ENCODE data around the gene DCUN1D4.
"Not testable (repeated sequence)": the region's sequence is repeated elsewhere in the genome, so short reads cannot be mapped to it uniquely, and the experiment has no call there.

Gene DCUN1D4

DNA sequence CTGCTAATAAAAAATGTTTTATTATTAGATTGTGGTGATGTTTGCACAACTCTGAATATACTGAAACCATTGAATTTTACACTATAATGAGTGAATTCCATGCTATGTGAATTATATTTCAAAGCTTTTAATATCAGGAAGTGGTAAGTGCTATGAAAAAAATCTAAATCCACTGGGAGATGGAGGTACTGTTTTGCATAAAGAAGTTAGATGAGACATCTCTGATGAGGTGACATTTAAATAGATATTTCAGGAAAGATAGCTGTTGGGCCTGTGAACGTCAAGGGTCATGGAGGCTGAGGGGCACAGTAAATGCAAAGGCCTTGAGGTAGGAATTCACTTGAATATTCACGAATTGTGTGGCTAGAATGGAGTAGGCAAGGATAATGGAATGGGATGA, 12.3 kb downstream of the DCUN1D4 start:
- no peak for DNase-seq (ENCODE audit: low read depth)

DNA sequence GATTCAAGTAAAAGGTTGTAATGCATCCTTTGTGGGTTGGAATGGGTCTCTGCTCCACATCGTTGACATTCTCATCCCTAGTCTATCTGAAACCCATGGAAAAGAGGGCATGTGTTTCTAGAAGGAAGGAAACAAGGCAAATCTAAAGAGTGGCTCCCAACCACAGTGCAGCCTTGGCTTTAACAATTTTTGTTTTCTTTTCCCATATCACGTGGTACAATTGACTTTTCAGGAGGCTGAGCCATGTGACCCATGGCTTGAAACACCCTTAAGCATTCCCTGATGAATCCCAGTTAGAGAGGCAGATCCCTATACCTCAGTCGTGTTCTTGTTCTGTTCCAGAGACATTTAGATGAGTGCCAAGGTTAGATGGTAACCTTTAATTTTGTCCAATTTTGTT, 12.8 kb downstream of the DCUN1D4 start:
- DNase-seq (ENCODE audit: low read depth): no peak

DNA sequence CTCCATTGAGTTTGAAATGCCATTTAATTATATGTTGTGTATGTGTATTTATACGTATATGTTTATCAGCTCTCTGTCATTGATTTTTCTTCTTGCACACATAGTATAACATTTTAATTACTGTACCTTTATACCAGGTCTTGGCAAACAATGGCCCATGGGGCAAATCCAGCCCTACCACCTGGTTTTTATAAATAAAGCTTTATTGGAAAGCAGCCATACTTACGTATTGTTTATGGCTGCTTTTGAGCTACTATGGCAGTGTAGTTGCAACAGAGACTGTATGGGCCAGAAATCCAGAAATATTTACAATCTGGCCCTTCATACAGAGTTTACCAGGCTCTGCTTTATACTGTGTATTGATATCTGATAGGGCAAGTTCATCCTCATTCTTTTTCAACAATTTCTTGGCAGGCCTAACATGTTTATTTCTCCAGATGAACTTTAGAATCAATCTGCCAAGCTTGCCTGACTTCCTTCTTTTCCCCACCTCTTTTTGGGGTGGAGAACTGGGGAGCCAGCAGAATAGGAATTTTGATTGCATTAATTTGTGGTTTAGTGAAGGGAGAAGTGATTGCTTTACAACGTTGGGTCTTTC, 15.8 kb downstream of the DCUN1D4 start:
- DNase-seq (ENCODE audit: low read depth): no peak

DNA sequence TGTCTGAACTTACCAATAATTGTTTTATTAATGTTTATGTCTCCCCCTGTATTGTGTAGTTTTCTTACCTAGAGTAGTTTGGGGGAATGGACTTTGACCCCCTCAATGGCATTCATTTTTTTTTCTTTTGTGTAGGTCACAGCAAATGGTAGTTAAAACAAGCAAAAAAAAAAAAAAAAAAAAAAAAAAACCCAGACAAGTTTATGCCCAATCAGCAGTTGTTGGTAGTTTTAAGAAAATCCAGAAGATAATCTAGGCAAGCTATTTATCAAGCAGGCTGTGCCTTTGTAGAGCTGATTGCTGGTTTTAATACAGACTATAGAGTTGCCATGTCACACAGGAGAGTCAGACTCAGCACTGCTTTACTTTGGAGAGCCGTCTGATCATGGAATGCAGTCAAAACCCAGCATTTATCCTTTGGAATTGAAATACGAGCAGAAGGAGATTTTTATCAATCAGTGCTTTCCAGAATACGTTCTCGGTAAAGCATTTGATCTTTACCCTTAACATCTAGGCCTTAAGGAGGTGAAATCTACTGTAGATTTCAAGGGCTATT, 16.6 kb downstream of the DCUN1D4 start:
- DNase-seq (ENCODE audit: low read depth): no peak

DNA sequence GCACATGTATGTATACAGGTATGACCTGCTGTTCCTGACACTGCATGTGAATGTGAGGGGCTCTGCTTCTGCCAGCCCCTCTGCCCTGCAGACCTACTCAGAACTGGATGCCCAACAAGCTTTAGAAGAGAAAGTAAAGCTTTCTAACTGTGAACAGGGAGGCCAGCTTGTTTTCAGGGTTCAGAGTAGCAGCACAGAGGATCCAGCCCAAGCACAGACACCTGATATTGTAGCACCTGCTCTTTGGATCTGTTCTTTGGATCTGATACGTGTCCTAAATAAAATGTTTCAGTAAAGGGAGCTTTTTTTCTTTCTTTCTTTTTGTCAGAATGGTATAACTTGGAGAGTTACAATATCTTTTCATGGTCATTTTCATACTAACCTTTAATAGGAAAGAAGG, 19.2 kb downstream of the DCUN1D4 start:
- DNase-seq (ENCODE audit: low read depth): no peak

DNA sequence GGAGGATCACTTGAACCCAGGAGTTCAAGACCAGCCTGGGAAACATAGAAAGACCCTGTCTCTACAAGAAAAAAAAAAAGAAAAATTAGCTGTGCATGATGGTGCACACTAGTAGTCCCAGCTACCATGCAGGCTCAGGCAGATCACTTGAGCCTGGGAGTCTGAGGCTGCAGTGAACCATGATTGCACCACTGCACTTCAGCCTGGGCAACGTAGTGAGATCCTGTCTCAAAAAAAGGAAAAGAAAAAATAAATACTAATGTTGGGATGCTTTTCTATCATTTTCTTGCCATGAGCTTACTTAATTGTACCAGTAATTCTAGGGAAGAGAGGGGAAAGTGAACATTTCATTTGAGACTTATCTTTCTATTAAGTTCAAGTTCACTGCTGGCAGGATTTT, 19.8 kb downstream of the DCUN1D4 start:
- DNase-seq (ENCODE audit: low read depth): no peak

DNA sequence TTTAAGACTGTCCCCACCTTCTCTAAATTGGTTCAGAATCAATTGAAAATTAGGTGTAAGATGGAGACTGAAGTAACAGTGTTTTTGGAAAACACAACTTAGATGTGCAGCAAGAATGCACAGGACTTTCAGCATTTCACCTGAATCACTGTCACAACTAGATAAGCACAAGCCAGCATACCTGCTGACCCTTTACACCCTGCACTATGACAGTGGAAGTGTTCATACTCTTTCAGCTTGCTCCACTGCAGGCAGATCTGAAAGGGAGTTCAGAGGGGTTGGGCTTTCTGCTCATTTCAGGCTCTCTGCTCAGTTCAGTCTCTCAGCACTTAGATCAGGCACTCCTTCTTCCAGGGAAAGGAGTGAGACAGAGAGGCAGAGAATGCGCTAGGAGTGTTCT, 22.8 kb downstream of the DCUN1D4 start:
- no peak for DNase-seq (ENCODE audit: low read depth)

DNA sequence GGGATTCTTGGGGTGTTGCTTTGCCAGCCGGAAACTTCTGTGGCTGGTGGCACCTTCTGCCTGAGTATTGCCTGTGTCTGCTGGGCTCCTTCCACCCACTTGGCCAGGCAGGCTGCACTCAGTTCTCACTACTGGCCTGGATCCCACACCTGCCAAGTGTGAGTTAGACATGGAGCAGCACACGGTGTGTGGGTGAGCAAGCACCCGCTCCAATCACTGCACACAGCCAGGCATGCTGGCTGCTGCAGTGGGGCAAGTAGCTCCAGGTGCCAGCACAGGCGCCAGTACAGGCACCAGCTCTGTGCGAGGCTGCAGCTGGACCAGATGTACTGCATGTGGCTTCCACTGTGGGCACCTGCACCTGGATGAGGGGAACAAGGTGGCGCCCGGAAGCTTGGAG, 23.9 kb downstream of the DCUN1D4 start:
- DNase-seq (ENCODE audit: low read depth): no peak

DNA sequence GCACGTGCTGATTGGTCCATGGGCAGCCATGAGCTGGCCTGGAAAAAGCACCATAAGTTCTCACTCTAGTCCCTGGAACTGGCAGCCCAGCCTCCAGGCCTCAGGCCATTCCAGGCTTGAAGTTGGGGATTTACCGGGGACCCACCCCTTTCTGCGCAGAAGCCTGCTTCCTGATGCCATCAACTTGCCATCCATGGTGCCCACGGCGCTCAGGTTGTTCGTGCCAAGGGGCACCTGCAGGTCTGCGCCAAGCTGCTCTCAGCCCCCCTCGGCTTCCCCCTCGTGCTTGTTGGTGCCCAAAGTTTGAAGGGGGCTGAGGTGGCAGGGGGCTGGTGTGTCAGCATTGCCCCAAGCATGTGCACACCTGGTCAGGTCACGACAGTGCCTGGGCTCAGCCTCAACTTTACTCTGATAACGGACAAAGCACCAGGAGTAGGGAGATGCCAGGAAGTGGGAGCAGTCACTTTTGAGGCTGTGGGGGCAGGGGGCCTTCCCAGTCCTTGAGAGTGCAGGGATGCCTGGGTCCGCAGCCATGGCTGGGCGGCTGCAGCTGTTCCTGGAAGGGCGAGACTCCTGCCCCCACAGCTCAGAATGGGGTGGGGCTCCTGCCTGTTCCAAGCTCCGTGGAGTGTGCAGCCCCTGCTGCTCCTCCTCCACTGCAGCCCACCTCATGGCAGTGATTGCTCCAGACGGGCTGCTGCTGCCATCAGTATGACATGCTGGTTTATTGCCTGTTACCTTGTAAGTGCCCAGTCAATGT, 24.9 kb downstream of the DCUN1D4 start:
- no peak for DNase-seq (ENCODE audit: low read depth)

DNA sequence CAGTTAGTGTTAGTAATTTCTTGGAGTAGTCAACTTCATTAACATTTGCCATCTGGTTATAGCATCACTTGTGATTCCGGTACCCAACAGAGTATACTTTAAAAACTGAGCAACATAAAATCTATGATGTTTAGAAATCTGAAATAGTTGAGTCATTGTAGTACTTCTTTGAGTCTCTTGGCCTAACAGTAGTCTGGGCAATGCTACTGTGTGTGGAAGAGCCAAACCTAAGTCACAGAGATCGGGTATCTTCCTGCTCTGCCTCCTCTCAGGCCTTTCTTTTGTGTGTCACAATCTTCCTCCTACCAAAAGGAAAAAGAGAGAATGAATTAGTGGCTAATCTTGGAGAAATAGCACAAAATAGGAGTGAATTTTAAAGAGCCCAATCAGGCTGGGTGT, 25.5 kb downstream of the DCUN1D4 start:
- DNase-seq (ENCODE audit: low read depth): no peak

DNA sequence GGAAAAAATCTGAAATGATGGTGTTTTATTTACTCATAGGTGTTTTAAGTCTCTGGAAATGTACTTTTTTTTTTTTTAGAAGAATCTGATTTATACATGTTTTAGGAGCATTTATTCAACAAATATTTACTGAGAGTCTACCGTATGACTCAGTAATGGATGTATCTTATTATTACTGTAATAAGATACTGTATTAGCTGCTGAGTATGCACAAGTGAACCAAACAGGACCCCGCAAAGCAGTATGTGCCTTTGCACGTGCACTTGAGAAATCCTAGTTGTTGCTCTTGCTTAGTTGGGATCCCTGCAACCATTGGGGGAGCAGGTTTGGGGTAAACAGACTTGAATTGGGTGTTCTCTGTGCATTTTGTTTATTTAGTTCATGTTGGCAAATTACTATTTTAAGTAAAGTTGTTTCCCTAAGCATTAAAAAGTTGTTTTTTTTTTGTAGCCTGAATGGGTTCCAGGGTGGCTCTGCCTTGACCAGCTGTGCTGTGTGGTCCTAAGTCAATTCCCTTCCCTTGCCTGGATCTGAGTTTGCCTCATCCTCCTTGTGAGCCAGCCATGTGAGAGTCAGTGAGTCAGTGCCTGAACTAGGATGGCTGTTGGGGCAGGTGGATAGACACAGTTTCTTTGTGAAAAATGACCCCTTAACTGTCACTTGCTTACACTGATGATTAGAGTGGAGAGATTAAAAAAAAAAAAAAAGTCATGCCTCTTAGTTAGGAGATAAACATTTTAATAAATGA, 27.7 kb downstream of the DCUN1D4 start:
- no peak for DNase-seq (ENCODE audit: low read depth)

DNA sequence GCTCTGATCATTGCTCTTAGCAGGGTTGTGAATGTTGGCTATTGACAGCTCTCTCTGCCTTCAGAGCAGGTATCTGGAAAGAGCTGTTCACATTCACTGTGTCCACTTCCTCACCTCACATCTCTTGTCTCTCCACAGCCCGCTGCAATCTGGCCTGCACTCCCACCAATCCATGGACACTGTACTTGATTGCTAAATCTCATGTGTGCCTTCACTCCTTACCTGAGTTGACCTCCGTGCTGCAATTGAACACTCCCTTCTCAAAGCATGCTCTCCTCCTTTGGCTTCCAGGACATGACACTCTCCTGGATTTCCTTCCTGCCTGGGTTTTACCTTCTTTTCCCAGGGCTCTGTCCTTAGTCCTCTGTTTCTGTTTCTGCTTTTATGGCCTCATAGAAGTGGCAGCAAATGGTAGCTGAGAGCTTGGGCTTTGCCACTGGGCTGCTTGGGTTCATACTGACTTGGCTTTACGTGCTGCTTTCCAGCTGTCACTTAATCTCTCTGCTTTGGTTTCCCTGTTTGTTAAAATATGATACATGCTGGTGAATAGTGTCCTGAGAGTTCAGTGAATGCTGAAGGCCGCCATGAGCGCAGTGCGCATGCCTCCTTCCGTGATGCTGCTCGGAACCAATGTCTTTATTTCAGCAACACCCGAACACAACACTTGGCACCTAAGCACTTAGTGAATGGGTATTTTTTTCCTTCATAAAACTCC, 29.5 kb downstream of the DCUN1D4 start:
- DNase-seq (ENCODE audit: low read depth): no peak

DNA sequence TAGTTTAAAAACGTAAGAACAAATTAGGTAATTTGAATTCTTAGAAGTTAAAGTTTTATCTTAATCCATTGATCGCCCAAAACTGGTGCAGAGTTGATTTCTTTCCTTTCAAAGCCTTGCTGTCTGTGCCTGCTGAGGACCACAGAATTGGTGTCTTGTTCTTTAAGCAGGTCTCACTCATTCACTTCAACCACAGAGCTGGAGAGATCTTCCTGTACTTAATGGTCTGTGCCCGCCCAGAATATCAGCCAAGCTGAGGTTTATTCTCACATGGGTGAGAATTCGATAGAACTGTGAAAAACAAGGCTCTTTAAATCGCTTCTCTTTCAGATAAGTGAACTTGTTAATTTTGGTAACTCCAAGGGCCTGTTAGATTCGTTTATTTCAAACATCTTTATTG, 31.6 kb downstream of the DCUN1D4 start:
- DNase-seq (ENCODE audit: low read depth): no peak

DNA sequence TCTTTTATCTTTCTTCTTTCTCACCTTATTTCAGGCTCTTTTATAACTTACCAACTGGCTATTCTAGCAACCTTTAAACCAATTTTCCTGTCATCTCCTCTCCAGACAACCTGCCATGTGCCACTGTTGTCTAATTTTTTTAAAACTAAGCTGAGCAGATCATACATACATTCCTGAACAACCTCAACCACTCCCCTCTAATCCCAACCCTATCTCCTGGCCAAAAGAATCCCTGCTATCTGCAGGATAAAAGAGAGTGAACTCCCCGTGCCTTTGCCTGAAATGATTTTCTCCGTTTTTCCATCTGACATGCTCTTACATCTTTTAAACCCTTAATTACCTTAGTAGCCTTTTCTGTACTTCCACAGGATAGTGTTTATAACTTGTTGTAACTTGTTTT, 35.5 kb downstream of the DCUN1D4 start:
- DNase-seq (ENCODE audit: low read depth): no peak

DNA sequence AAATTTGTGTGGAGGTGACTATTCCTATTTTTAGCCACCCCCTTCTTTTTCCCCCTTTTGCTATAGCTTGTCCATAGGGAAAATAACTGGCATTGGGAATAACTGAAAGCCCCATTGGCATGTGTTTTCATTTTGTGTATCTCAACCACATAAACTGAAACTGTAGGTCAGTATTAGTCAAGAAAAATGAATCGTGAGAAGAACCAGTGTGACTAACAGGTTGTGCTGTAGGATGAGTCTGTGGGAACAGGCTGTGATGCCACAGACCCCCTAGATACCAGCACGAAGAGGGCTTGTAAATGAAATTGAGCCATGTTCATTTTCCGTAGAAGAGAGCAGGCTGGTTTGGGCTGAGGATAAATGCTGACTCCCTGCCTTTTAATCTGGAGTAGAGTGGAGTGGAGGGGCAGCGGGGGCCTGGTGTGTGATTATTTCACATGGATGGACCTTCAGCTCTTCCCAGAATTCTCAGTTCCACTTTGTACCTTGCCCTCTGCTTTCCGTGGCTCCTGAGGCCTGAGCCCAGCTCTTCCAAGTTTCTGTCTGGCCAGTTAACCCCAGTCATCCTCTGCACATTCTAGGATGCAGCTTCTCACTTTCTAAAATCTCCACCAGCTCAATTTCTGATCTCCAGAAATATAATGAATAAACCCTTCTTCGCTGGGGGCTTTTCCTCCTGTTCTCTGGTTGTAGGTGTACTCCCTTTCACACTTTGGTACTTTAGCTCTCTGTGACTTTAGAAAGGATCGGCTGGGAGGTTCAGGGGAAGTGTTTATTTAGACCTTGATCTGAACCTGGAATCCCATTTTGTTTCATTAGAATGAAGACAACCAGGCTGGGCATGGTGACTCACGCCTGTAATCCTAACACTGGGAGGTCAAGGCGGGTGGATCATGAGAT, 37.3 kb downstream of the DCUN1D4 start:
- DNase-seq (ENCODE audit: low read depth): no peak

DNA sequence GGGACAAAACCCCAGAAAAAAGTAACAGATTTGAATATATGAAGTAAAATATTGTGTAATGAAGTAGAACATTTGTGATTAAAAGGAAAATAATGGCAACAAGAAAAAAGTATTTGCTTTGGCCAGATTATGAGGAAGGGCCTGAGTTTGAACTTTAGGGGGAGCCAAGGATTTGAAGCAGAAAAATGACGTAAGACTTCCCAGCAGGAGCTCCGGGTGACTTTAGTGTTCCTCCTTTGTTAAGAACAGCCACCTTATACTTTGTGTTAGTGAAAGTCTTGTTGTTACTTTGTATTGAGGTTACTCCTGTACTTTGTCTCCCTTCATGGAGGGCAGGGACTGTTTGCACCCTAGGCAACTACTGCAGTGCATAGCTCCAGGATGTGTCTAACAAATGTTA, 41.1 kb downstream of the DCUN1D4 start:
- no peak for DNase-seq (ENCODE audit: low read depth)

DNA sequence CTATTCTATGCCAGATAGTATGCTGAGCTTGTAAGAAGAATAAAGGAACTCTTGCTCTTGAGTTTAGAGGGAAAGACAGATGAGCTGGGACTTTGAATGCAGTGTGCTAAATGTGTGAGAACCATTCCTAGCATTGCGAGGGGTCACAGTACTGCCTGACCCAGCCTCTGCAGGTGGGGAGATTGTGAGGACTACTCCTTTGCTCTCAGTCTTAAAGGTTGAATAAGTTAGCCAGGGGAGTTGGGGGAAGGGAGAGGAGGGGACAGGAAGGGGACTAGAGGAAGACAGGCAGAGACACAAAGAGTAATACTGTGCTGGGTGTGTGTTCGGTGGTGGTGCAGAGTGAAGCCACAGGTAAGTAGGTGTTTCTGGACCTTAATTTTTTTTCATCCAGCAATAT, 41.7 kb downstream of the DCUN1D4 start:
- DNase-seq (ENCODE audit: low read depth): no peak

DNA sequence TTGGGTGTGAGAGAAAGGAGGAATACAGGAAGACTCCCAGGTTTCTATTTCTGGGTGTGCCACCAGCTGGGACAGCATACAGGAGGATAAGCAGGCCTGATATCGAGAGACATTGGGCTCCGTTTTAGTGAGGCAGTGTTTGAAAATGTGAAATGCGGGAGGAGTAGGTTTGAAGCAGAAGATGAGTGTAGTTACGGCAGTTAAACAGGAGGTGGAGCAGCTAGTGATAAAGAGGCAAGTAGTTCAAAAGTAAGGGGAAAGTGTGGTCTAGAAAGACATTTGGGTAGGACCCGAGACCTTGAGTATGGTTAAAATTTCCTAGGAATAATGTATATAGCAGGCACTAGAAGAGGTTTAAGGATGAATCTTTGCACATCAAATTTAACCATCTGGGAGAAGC, 42.4 kb downstream of the DCUN1D4 start:
- DNase-seq (ENCODE audit: low read depth): no peak

DNA sequence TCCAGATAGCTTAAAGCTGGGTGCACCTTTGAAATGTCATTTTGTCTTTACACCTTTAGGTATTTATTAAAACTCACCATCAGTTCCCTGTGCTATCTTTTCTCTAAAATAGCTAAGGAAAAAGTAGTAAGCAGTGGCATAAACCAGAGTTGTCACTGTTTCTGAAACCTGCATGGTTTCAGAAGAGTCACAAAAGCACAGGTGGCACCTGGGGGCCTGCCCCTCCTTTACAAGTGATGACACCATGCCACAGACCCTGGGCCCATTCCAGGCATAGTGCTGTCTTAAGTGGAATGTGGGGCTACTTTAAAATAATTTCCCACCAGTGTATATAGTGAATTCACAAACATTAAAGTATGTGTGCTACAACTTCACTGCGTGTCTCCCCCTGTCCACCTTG, 47.8 kb downstream of the DCUN1D4 start:
- DNase-seq (ENCODE audit: low read depth): no peak

DNA sequence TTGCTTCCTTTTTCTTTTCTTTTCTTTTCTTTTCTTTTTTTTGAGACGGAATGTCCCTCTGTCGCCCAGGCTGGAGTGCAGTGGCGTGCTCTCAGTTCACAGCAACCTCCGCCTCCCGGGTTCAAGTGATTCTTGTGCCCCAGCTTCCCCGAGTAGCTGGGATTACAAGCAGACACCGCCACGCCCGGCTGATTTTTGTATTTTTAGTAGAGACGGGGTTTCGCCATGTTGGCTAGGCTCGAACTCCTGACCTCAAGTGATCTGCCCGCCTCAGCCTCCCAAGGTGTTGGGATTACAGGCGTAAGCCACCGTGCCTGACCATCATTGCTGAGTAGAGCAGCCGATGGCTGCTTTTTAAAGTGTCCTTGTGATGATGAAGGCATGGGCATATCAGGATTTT, 50.4 kb downstream of the DCUN1D4 start:
- not testable (repeated sequence) for DNase-seq (ENCODE audit: low read depth)

DNA sequence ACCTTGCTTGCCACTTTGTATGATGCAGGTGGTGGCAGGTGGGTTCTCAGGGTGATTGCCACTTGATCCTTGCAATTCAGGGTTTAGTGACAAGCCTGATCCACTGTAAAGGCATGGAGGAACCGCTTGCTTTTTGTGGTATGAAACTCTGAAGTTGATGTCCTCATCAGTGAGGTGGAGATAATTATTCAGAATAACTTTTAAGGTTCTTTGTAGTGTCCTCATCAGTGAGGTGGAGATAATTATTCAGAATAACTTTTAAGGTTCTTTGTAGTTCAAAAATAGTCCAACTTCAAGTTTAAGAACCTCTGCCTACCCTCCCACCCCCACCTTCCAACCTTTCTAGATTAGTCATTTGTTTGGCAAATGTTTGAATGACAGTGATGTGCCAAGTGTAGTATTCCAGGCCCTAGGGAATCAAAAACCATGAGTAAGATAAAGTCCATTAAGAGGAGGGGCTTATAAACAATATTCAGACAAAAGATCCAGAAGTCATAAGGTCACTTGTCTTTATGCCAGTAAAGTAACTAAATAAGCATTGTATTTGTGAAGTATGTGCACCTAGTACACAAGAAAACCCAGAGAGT, 51.2 kb downstream of the DCUN1D4 start:
- no peak for DNase-seq (ENCODE audit: low read depth)
